CD14-positive monocyte (primary cell): ENCODE results near the gene APOL4. TPM values are rescaled to one million over a fixed set of nuclear protein-coding genes. Genes with fewer than 3 reads are reported as not detected.

Experiments
- DNase-seq, 3 donors: peaks; one replicate each; pipeline ENCODE4 v3.0.0-alpha.2; 2011 to 2022
- H2AFZ ChIP-seq: 2 replicates; pipeline ENCODE4 v1.6.0; 2012; ENCODE audit warnings: mild to moderate bottlenecking, low read depth, low read length, inconsistent platforms; ENCODE audit not compliant: insufficient read depth, poor library complexity, severe bottlenecking
- H3K27ac ChIP-seq, 2 donors: 1 replicate in 1 of 2; 2 replicates in 1 of 2; pipeline ENCODE4 v1.5.1; 2012 to 2013; ENCODE audit warnings: low read length in 2 of 2, control low read depth in 1 of 2, inconsistent platforms in 1 of 2, low read depth in 1 of 2, mild to moderate bottlenecking in 1 of 2
- H3K27me3 ChIP-seq, 2 donors: one replicate each; pipeline versions ENCODE4 v1.6.0 to v1.6.1; 2011 to 2013; ENCODE audit warnings: low read length in 2 of 2; ENCODE audit not compliant: control insufficient read depth in 2 of 2, insufficient read depth in 2 of 2
- H3K36me3 ChIP-seq, 2 donors: replicated peaks in 1 of 2; 1 replicate in 1 of 2; 2 replicates in 1 of 2; pipeline versions ENCODE4 v1.5.1 to v1.6.1; 2012 to 2013; ENCODE audit warnings: low read length in 2 of 2, control low read depth in 1 of 2, inconsistent platforms in 1 of 2, mild to moderate bottlenecking in 1 of 2; ENCODE audit not compliant: insufficient read depth in 2 of 2, control insufficient read depth in 1 of 2
- H3K4me1 ChIP-seq, 2 donors: 1 replicate in 1 of 2; 2 replicates in 1 of 2; pipeline versions ENCODE4 v1.5.1 to v1.6.1; 2012 to 2013; ENCODE audit warnings: low read length in 2 of 2, control low read depth in 1 of 2, inconsistent platforms in 1 of 2, mild to moderate bottlenecking in 1 of 2, moderate library complexity in 1 of 2; ENCODE audit not compliant: insufficient read depth in 2 of 2, control insufficient read depth in 1 of 2
- H3K4me2 ChIP-seq: replicated peaks from 2 replicates; pipeline ENCODE3; 2012; ENCODE audit warnings: low read length, moderate library complexity, mild to moderate bottlenecking; ENCODE audit not compliant: poor library complexity, severe bottlenecking; ENCODE audit errors: extremely low read depth
- H3K4me3 ChIP-seq, 3 experiments: fragments of 200-600 bp in 1 of 3; sonication (generic) in 1 of 3; replicated peaks in 1 of 3; 1 replicate in 2 of 3; 2 replicates in 1 of 3; pipeline ENCODE4 v1.5.1; 2011 to 2013; ENCODE audit warnings: low read length in 3 of 3, mild to moderate bottlenecking in 3 of 3, control low read depth in 2 of 3, low read depth in 2 of 3, inconsistent platforms in 1 of 3, moderate library complexity in 1 of 3
- H3K79me2 ChIP-seq: 2 replicates; pipeline ENCODE4 v1.6.0; 2012; ENCODE audit warnings: mild to moderate bottlenecking, control low read depth, inconsistent platforms, low read length, moderate library complexity; ENCODE audit not compliant: insufficient read depth
- H3K9ac ChIP-seq: 2 replicates; pipeline ENCODE4 v1.6.0; 2017; ENCODE audit warnings: low read length, mild to moderate bottlenecking; ENCODE audit not compliant: insufficient read depth, poor library complexity, severe bottlenecking
- H3K9me3 ChIP-seq, 2 donors: replicated peaks in 1 of 2; 1 replicate in 1 of 2; 2 replicates in 1 of 2; pipeline versions ENCODE4 v1.5.1 to v1.6.1; 2012 to 2013; ENCODE audit warnings: low read length in 2 of 2, control low read depth in 1 of 2; ENCODE audit not compliant: control insufficient read depth in 1 of 2, insufficient read depth in 1 of 2
- H4K20me1 ChIP-seq: 2 replicates; pipeline ENCODE4 v1.6.0; 2012; ENCODE audit warnings: mild to moderate bottlenecking, low read length, control low read depth, moderate library complexity; ENCODE audit not compliant: insufficient read depth
- H3K27ac Mint-ChIP-seq, 7 donors: one replicate each; pipeline ENCODE4 v1.8.0; 2020; ENCODE audit warnings: mild to moderate bottlenecking in 7 of 7, mixed read lengths in 7 of 7, moderate library complexity in 6 of 7, inconsistent platforms in 2 of 7
- H3K27me3 Mint-ChIP-seq, 3 donors: one replicate each; pipeline ENCODE4 v1.8.0; 2021 to 2022; ENCODE audit warnings: low read depth in 3 of 3, mild to moderate bottlenecking in 3 of 3, mixed read lengths in 3 of 3, moderate library complexity in 3 of 3, inconsistent platforms in 1 of 3
- H3K36me3 Mint-ChIP-seq, 2 donors: one replicate each; pipeline ENCODE4 v1.8.0; 2020; ENCODE audit warnings: mixed read lengths in 2 of 2, inconsistent platforms in 1 of 2, mild to moderate bottlenecking in 1 of 2
- H3K4me1 Mint-ChIP-seq: one replicate; pipeline ENCODE4 v1.8.0; 2020; ENCODE audit warnings: mild to moderate bottlenecking, mixed read lengths
- H3K4me3 Mint-ChIP-seq, 2 donors: one replicate each; pipeline ENCODE4 v1.8.0; 2020; ENCODE audit warnings: mild to moderate bottlenecking in 2 of 2, mixed read lengths in 2 of 2, moderate library complexity in 1 of 2
- H3K9me3 Mint-ChIP-seq, 7 donors: one replicate each; pipeline ENCODE4 v1.8.0; 2020 to 2022; ENCODE audit warnings: mixed read lengths in 7 of 7, mild to moderate bottlenecking in 6 of 7, moderate library complexity in 6 of 7, inconsistent platforms in 2 of 7
- CTCF ChIP-seq: fragments of 200-600 bp; IDR thresholded peaks from one replicate; pipeline ENCODE4 v1.8.0; 2022; ENCODE audit warnings: antibody characterized with exemption, mild to moderate bottlenecking
- WGBS: methylation state at CpG from one replicate; pipeline ENCODE4 v1.1.5; 2013; ENCODE audit warnings: missing lambda C conversion rate; ENCODE audit not compliant: insufficient coverage; 5-methylcytosine and 5-hydroxymethylcytosine counted together
- intact Hi-C, 2 donors: fragments of 100-400 bp; cut with micrococcal nuclease; formaldehyde crosslinking; loops; one replicate each; pipeline versions ENCODE4 v1.15.0 to v1.15.1; 2023
- polyA plus RNA-seq, 3 donors: library from polyadenylated mRNA; depleted of rRNA in 1 of 3; unstranded in 2 of 3; stranded (reverse) in 1 of 3; fragments of 300-500 nt in 2 of 3; fragments of >200 nt in 1 of 3; fragmentation: Illumina TruSeq in 2 of 3; gene quantifications; 1 replicate in 2 of 3; 2 replicates in 1 of 3; pipeline ENCODE4 v1.2.3, GENCODE V29; 2012 to 2021

APOL4 gene
- polyA plus RNA-seq, 3 donors: 0.51 to 1.4 (median 0.71) TPM

- Histone ChIP-seq H3K9me3 (no peaks in the 10 kb centered on the region), H4K20me1 (peaks cover 4% of the 10 kb centered on the region), H3K4me1 (peaks cover 0 to 10% of the 10 kb centered on the region in 2 donors), H3K4me3 (no peak overlapping the region), H2AFZ (no peak overlapping the region), H3K36me3 (peaks cover 8 to 20% of the 10 kb centered on the region in 2 donors), H3K27ac (no peak overlapping the region), H3K9ac (no peak overlapping the region), H3K79me2 (no peaks in the 10 kb centered on the region), H3K4me2 (no peak overlapping the region), H3K27me3 (no peaks in the 10 kb centered on the region)
- no peak for TF ChIP-seq CTCF
- Mint-ChIP-seq H3K4me3 (no peak overlapping the region), H3K27ac (no peak overlapping the region), H3K27me3 (peaks cover 3 to 6% (median 4%) of the 10 kb centered on the region in 3 donors), H3K9me3 (peaks cover 0 to 2% (median 0%) of the 10 kb centered on the region in 7 donors), H3K4me1 (peaks cover 16% of the 10 kb centered on the region), H3K36me3 (peaks cover 27 to 32% of the 10 kb centered on the region in 2 donors)
- DNase-seq: no peak
- 86% methylated on average over 7 of the region's 9 CpGs for WGBS
- intact Hi-C loops: no loop called here
Measured at GRCh38 chr22:36222887-36223450, 21.4 kb upstream of the APOL4 start.

GRCh38 chr22:36221799-36222751, 20.5 kb upstream of the APOL4 start:
- TF ChIP-seq CTCF: peak; percentile 74
- Histone ChIP-seq H3K4me3 (no peak overlapping the region), H2AFZ (no peak overlapping the region), H3K79me2 (no peaks in the 10 kb centered on the region), H3K9me3 (no peaks in the 10 kb centered on the region), H3K27me3 (no peaks in the 10 kb centered on the region), H3K4me1 (peaks cover 0 to 10% of the 10 kb centered on the region in 2 donors), H3K4me2 (peak overlapping the region; percentile 23), H3K36me3 (peaks cover 0 to 11% of the 10 kb centered on the region in 2 donors), H4K20me1 (no peaks in the 10 kb centered on the region), H3K9ac (no peak overlapping the region), H3K27ac (no peak overlapping the region)
- H3K4me1 Mint-ChIP-seq: peaks cover 18% of the 10 kb centered on the region
- intact Hi-C loops: no loop called here
- WGBS: no CpG with 5 or more reads among the region's 7 CpGs
- peak overlapping the region in 1 of 7 donors; percentile 50 for H3K27ac Mint-ChIP-seq
- H3K4me3 Mint-ChIP-seq: no peak overlapping the region
- H3K9me3 Mint-ChIP-seq: peaks cover 0 to 2% (median 0%) of the 10 kb centered on the region in 7 donors
- H3K27me3 Mint-ChIP-seq: peaks cover 4 to 9% (median 4%) of the 10 kb centered on the region in 3 donors
- DNase-seq: peak in 2 of 3 donors; percentile 37 to 41
- peaks cover 19 to 24% of the 10 kb centered on the region in 2 donors for H3K36me3 Mint-ChIP-seq
